NOMO-1 (cell line): ENCODE measurements around the gene PSMB3.
"Not testable (repeated sequence)": the region's sequence is repeated elsewhere in the genome, so short reads cannot be mapped to it uniquely, and the experiment has no call there.

Experiments used
- DNase-seq, 2 experiments: peaks; one replicate each; lab custom pipeline; 2025; ENCODE audit not compliant: unreplicated experiment in 2 of 2; lab: John Stamatoyannopoulos, UW

The PSMB3 gene

DNA sequence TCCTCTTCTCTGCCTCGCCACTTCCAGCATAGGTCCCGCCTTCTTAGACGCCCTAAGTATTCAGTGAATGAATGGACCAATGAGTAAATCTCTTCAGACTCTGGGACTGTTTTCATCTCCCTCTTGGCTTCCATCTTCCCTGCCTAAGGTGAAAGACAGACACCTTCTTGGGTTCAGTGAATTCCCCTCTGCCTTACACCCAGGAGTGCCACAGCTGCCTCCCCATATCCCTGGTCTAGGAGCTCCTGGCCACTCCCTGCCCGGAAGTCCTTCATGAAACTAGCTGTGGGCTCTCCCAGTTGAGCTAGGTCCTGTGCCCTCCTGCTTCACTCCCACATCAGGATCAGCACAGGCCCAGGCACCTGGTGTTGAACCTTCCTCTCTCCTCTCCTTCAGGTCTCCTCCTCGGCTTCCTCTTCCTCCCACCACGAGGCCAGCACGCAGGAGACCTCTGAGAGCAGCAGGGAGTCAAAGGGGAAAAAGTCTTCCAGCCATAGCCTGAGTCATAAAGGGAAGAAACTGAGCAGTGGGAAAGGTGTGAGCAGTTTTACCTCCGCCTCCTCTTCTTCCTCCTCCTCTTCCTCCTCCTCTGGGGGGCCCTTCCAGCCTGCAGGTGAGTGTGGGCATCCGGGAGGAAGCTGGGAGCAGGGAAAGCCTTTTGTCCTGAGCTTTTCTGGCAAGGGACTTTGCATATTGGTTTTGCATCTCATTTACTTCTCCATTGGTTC, 37.2 kb upstream of the PSMB3 start:
- no peak for DNase-seq

DNA sequence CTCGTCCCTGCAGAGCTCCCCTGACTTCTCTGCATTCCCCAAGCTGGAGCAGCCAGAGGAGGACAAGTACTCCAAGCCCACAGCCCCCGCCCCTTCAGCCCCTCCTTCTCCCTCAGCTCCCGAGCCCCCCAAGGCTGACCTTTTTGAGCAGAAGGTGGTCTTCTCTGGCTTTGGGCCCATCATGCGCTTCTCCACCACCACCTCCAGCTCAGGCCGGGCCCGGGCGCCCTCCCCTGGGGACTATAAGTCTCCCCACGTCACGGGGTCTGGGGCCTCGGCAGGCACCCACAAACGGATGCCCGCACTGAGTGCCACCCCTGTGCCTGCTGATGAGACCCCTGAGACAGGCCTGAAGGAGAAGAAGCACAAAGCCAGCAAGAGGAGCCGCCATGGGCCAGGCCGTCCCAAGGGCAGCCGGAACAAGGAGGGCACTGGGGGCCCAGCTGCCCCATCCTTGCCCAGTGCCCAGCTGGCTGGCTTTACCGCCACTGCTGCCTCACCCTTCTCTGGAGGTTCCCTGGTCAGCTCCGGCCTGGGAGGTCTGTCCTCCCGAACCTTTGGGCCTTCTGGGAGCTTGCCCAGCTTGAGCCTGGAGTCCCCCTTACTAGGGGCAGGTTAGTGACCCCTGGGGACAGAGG, 36.1 kb upstream of the PSMB3 start:
- no peak for DNase-seq

GRCh38 chr17:38717139-38717745, 35.3 kb upstream of the PSMB3 start:
- DNase-seq = no peak

- DNase-seq = no peak
Observed at GRCh38 chr17:38719289-38719942, 33.1 kb upstream of the PSMB3 start.

DNA sequence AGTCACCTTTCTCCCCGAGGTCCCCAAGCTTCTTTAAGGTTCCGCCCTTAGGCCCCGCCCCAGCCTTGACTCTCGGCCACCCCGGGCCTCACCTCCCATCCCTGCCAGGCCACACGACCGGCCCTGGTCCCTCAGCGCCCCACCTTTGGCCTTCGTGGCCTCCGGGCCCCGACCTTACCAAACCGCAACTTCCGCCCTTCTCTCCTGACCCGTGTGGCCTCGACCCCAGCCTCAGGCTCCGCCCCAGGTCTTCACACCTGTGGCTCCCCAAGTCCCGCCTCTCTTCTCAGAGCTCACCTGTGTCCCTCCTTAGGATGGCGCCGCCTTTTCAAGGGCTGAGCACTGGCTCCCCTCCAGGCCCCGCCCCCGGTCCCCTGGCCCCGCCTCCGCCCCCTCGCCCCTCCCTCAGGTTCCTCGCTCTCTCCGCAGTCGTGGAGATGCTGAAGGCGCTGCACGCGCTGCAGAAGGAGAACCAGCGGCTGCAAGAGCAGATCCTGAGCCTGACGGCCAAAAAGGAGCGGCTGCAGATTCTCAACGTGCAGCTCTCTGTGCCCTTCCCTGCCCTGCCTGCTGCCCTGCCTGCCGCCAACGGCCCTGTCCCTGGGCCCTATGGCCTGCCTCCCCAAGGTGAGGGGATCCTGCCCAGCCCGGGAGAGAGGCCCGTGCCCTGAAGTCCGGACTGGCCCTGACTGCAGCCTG, 32.4 kb upstream of the PSMB3 start:
- DNase-seq = no peak

DNA sequence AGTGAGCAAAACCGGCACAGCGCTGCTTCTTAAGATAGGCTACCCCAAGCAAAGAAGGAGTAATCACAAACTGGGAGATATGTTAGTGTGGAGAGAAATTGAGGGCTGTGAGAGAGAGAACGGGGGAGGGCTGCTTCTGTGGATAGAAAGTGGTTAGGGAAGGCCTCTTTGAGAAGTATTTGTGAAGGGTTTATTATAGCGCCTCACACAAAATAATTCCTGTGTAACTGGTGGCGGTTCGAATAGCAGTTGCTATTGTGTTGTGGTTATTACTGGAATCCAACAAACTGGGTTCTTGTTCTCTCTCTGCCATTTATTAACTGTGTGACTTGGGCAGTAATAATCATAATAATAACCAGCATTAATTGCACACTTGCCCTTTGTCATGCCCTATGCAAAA, 31.6 kb upstream of the PSMB3 start:
- DNase-seq = no peak

- no peak for DNase-seq
Observed at GRCh38 chr17:38721802-38722201, 30.7 kb upstream of the PSMB3 start.

DNA sequence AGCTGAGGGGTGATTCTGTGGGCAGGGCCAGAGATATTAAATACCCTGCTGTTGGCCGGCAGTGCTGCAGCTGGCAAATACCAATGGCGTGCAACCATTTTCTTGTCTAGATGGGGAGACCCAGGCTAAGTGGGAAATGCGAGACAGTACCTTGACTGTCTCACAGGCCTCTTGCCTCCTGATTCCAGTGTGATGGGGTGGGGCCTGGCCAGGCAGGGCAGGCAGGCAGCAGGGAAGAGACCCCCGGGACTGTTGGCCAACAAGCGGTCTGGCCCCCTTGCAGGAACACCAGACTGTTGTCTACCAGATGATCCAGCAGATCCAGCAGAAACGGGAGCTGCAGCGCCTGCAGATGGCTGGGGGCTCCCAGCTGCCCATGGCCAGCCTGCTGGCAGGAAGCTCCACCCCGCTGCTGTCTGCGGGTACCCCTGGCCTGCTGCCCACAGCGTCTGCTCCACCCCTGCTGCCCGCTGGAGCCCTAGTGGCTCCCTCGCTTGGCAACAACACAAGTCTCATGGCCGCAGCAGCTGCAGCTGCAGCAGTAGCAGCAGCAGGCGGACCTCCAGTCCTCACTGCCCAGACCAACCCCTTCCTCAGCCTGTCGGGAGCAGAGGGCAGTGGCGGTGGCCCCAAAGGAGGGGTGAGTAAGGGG, 28.1 kb upstream of the PSMB3 start:
- no peak for DNase-seq

DNA sequence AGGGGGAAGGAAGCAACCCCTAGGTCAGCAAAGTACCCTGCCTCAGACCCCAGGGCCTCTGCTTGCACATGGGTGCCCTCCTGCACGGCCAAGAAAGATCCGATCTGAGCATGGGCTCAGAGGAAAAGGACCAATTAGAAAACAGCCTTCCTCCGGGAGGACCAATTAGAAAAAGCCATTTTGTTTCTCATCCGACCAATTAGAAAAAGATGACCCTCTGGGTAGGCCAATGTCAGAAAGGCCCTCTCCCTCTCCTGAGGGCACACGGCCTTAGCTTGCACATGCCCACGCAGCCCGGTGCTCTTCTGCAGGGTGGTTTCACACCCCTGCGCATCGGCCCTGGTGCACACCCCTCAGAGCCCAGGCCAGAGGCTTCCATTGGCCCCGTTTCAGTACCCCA, 27.5 kb upstream of the PSMB3 start:
- no peak for DNase-seq

DNA sequence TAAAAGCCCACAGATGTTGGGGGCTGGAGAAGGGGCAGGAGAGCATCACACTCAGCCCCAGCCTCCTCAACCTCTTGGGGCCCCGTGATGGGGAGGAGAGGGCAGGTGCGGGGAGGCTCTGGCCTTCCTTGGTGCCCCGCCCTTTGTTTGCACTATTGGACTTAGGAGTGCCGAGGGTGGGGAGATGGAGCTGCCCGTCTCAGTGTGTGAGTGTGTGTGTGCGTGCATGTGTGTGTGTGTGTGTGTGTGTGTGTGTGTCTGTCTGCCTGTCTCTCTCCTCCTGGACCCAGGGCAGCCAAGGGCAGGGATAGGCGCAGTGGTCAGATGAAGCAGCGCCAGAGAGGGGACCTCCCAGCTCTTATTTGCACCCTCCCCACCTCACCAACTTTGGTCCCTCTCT, 26.4 kb upstream of the PSMB3 start:
- DNase-seq = not testable (repeated sequence)

GRCh38 chr17:38727736-38728135, 24.8 kb upstream of the PSMB3 start:
- DNase-seq = no peak

DNA sequence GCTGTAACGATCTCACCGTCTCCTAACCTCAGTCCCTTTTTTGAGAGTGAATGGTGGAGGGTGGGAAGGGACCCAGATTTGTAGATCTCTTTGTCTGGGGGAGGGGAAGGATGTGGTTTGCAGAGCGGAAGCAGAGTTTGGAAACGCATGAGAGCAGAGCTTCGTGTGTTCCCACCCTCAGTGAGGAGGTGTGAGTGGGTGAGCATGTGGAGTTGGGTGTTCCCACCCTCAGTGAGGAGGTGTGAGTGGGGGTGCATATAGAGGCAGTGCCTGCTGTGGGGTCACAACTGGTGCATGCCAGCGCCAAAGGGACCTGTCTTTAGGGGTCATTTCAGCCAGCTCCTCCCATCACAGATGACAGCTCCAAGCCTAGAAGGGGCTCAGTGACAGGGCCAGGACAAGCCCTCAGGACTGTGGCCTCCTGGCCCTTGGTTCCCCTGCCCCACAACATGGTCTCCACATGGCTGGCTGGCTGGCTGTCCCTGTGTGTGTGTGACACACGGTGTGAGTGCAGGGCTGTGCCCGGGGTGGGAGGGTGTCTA, 24.2 kb upstream of the PSMB3 start:
- peak in 1 of 2 experiments; percentile 46 for DNase-seq

DNA sequence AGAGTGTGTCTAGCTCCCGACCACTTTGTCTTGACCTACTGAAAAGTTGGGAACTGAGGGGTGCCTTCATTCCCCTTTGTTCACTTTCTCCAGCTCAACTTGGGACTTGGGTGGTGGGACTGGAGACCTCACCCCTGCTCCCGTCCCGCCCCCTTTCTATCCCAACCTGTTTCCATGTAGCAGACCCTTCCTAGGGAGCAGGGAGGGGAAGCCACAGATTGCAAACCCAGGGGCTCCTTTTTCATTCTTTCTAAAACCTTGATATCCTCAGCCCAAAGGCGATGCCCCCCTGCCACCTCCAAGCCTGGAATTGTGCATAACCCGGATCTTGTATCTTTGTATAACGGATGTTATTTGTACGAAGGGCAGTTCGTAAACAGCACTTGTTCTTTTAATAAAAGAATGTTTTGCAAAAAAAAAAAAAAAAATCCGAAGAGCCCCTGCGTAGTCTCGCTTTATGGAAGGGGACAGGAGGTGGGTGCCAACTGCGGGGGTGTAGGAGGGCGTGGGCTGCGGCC, 23.1 kb upstream of the PSMB3 start:
- no peak for DNase-seq

GRCh38 chr17:38729886-38730525, 22.5 kb upstream of the PSMB3 start, which contains the start of gene CISD3:
Gene CISD3 (plus strand): TSS chr17:38730341. CDS start chr17:38730359, 18 bp downstream.
- DNase-seq = peak; percentile 84 to 93

GRCh38 chr17:38730526-38731379, 21.8 kb upstream of the PSMB3 start:
- no peak for DNase-seq

- no peak for DNase-seq
Observed at GRCh38 chr17:38731526-38732294, 20.8 kb upstream of the PSMB3 start.

DNA sequence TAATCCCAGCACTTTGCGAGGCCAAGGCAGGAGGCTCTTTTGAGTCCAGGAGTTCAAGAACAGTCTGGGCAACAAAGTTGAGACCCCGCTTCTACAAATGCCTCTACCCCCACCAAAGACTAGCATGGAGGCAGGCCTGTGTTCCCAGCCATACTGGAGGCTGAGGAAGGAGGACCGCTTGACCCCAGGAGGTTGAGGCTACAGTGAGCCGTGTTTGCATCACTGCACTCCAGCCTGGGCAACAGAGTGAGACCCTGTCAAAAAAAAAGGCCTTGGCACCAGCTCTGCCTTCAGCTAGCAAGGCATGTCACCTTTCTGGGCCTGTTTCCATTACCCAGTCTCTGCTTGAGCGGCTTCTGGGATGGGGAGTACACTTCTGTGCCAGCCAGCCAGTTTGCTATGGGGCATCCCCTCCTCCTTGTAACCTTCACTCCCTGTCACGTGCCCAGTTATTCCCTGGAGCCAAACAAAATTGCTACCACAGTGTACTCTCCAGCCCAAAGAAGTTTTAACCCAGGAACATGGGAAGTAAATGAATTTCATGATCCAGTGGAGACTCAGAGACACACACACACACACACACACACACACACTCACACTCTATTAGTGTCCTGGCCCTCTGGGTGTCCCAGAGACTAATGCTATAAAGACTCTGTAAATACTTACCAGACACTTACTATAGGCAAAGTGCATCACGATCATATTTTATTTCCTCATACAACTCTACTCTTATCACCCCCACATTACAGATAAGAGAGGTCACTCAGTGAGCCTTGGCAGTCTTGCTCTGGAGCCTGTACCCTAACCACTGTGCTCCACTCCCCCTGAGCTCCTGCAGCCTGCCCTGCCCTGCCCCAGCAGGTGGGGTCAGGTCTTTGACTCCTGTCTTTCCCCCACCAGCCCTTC, 19.9 kb upstream of the PSMB3 start:
- no peak for DNase-seq
